B cell (primary cell): ENCODE data around the gene PAXIP1. TPM values are rescaled to one million over a fixed set of nuclear protein-coding genes. Genes with fewer than 3 reads are reported as not detected.

ENCODE experiments used
- ATAC-seq: fragments of 200-7000 bp; cut with Tn5 transposase; one replicate; pipeline ENCODE4 v1.10.0; 2021; ENCODE audit warnings: low read depth, mild to moderate bottlenecking, moderate number of reproducible peaks, moderate library complexity
- CTCF ChIA-PET: fragments of 350-600 bp; sonication (Branson Sonifier 250); formaldehyde crosslinking; loops from one replicate; lab custom pipeline; 2021; ENCODE audit warnings: antibody characterized with exemption, inconsistent platforms; lab: Charles Lee
- POLR2A ChIA-PET: fragments of 350-600 bp; sonication (Branson Sonifier 250); formaldehyde crosslinking; loops from one replicate; lab custom pipeline; 2021; ENCODE audit warnings: antibody characterized with exemption; lab: Charles Lee
- DNase-seq: peaks from one replicate; pipeline ENCODE4 v3.0.0; 2013
- H2AFZ ChIP-seq: 2 replicates; pipeline ENCODE4 v1.6.1; 2012; ENCODE audit warnings: mild to moderate bottlenecking, low read depth, low read length; ENCODE audit not compliant: insufficient read depth, poor library complexity, severe bottlenecking
- H3K27ac ChIP-seq, 2 donors: 1 replicate in 1 of 2; 2 replicates in 1 of 2; pipeline ENCODE4 v1.5.1; 2012 to 2013; ENCODE audit warnings: low read length in 2 of 2, mild to moderate bottlenecking in 2 of 2, moderate library complexity in 1 of 2
- H3K27me3 ChIP-seq, 4 experiments: fragments of 200-600 bp in 1 of 4; sonication (generic) in 1 of 4; replicated peaks in 1 of 4; 1 replicate in 2 of 4; 2 replicates in 2 of 4; pipeline versions ENCODE4 v1.6.1 to v1.7.0; 2013 to 2016; ENCODE audit warnings: low read length in 3 of 4, mild to moderate bottlenecking in 2 of 4, mixed read lengths in 1 of 4, moderate library complexity in 1 of 4; ENCODE audit not compliant: insufficient read depth in 4 of 4, control insufficient read depth in 3 of 4; ENCODE audit errors: control extremely low read depth in 1 of 4
- H3K36me3 ChIP-seq, 2 experiments: replicated peaks in 1 of 2; 1 replicate in 1 of 2; 2 replicates in 1 of 2; pipeline versions ENCODE4 v1.6.1 to v1.7.1; 2013; ENCODE audit warnings: low read length in 1 of 2; ENCODE audit not compliant: insufficient read depth in 2 of 2, control insufficient read depth in 1 of 2; ENCODE audit errors: control extremely low read depth in 1 of 2, extremely low read depth in 1 of 2
- H3K4me1 ChIP-seq, 2 donors: fragments of 200-600 bp in 1 of 2; sonication (generic) in 1 of 2; 1 replicate in 1 of 2; 2 replicates in 1 of 2; pipeline versions ENCODE4 v1.5.1 to v1.6.1; 2013 to 2017; ENCODE audit warnings: low read length in 2 of 2; ENCODE audit not compliant: control insufficient read depth in 2 of 2, insufficient read depth in 2 of 2
- H3K4me2 ChIP-seq: replicated peaks from 2 replicates; pipeline ENCODE3; 2012; ENCODE audit warnings: mild to moderate bottlenecking, low read depth, low read length; ENCODE audit not compliant: poor library complexity, severe bottlenecking
- H3K4me3 ChIP-seq, 5 experiments: fragments of 200-600 bp in 1 of 5; sonication (generic) in 1 of 5; 1 replicate in 3 of 5; 2 replicates in 2 of 5; pipeline versions ENCODE4 v1.5.1 to v1.7.0; 2011 to 2016; ENCODE audit warnings: low read length in 4 of 5, mild to moderate bottlenecking in 4 of 5, low read depth in 2 of 5, control low read depth in 1 of 5, moderate library complexity in 1 of 5; ENCODE audit not compliant: insufficient read depth in 1 of 5; ENCODE audit errors: control extremely low read depth in 1 of 5, extremely low read depth in 1 of 5
- H3K79me2 ChIP-seq: fragments of 200-600 bp; sonication (generic); one replicate; pipeline ENCODE4 v1.6.0; 2016; ENCODE audit warnings: low read length; ENCODE audit not compliant: control insufficient read depth, insufficient read depth
- H3K9ac ChIP-seq: fragments of 200-600 bp; sonication (generic); 2 replicates; pipeline ENCODE4 v1.6.1; 2017; ENCODE audit warnings: mild to moderate bottlenecking, low read length, moderate library complexity
- H3K9me3 ChIP-seq, 3 donors: one replicate each; pipeline versions ENCODE4 v1.6.1 to v1.7.1; 2013; ENCODE audit warnings: low read length in 2 of 3; ENCODE audit not compliant: control insufficient read depth in 2 of 3, insufficient read depth in 1 of 3; ENCODE audit errors: control extremely low read depth in 1 of 3
- H4K20me1 ChIP-seq: 2 replicates; pipeline ENCODE4 v1.6.0; 2012; ENCODE audit warnings: mild to moderate bottlenecking, low read length; ENCODE audit not compliant: insufficient read depth, control insufficient read depth, poor library complexity, severe bottlenecking
- H3K27ac Mint-ChIP-seq: one replicate; pipeline ENCODE4 v1.8.0; 2021; ENCODE audit warnings: mixed read lengths
- H3K27me3 Mint-ChIP-seq: one replicate; pipeline ENCODE4 v1.8.0; 2021; ENCODE audit warnings: mixed read lengths
- H3K4me1 Mint-ChIP-seq: one replicate; pipeline ENCODE4 v1.8.0; 2021; ENCODE audit warnings: mixed read lengths
- H3K4me3 Mint-ChIP-seq: one replicate; pipeline ENCODE4 v1.8.0; 2021; ENCODE audit warnings: mixed read lengths
- H3K9me3 Mint-ChIP-seq: one replicate; pipeline ENCODE4 v1.8.0; 2022; ENCODE audit warnings: mixed read lengths; ENCODE audit not compliant: insufficient read depth
- EZH2 ChIP-seq: IDR thresholded peaks from 2 replicates; pipeline ENCODE4 v1.6.1; 2012; ENCODE audit warnings: borderline replicate concordance, low read depth, mild to moderate bottlenecking, moderate library complexity, low read length; ENCODE audit not compliant: insufficient read depth, poor library complexity, severe bottlenecking
- WGBS: methylation state at CpG from one replicate; pipeline ENCODE4 v1.1.5; 2013; ENCODE audit warnings: missing lambda C conversion rate; ENCODE audit not compliant: insufficient coverage; 5-methylcytosine and 5-hydroxymethylcytosine counted together
- intact Hi-C: fragments of 100-400 bp; cut with micrococcal nuclease; formaldehyde crosslinking; loops from one replicate; pipeline ENCODE4 v1.10.0; 2022
- polyA plus RNA-seq: library from polyadenylated mRNA; depleted of rRNA; stranded (reverse); fragments of >200 nt; gene quantifications from 2 replicates; pipeline ENCODE4 v1.2.3, GENCODE V29; 2012
- total RNA-seq, 2 donors: library from RNA; stranded (reverse); fragments of 120-200 nt in 1 of 2; gene quantifications; 1 replicate in 1 of 2; 2 replicates in 1 of 2; pipeline versions ENCODE4 v1.2.3 to v1.2.4, GENCODE V29; 2013 to 2022
- TF ChIP-seq, protein P1 (sequence below): fragments of 200-600 bp; IDR thresholded peaks from one replicate; pipeline ENCODE4 v1.8.0; 2022; ENCODE audit warnings: antibody characterized with exemption, mild to moderate bottlenecking

PAXIP1 gene
- total and polyA plus RNA-seq, 2 donors (not counting 1 experiment from before 2014, with no cell fraction given): 9.2 to 18.5 TPM

DNA sequence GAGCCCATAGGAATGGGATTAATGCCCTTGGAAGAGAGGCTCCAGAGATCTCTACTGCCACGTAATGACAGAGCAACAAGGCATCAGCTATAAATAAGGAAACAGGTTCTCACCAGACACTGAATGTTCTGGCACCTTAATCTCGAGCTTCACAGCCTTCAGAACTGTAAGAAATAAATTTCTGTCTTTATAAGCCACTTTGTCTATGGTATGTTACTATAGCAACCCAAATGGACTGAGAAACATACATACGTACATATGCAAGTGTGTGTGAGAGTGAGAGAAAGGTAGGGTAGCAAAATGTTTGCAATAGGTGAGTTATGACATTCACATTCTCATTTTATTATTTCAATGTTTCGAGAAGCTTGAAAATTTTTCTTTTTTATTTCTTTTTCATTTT, 45.1 kb upstream of the PAXIP1 start:
- Mint-ChIP-seq H3K4me3 (no peak overlapping the region), H3K27me3 (peaks cover 20% of the 10 kb centered on the region), H3K27ac (no peak overlapping the region), H3K9me3 (no peaks in the 10 kb centered on the region), H3K4me1 (no peaks in the 10 kb centered on the region)
- ChIA-PET CTCF (no interaction called here), POLR2A (no interaction called here)
- intact Hi-C loops: no loop called here
- no peak for DNase-seq
- Histone ChIP-seq H3K27ac (no peak overlapping the region), H3K36me3 (no peaks in the 10 kb centered on the region), H3K4me1 (no peaks in the 10 kb centered on the region), H4K20me1 (no peaks in the 10 kb centered on the region), H3K9ac (no peak overlapping the region), H3K4me2 (no peak overlapping the region), H3K27me3 (peaks cover 0 to 5% (median 2%) of the 10 kb centered on the region in 4 experiments), H3K79me2 (no peaks in the 10 kb centered on the region), H3K9me3 (no peaks in the 10 kb centered on the region), H3K4me3 (no peak overlapping the region), H2AFZ (no peak overlapping the region)
- no peak for ATAC-seq
- WGBS: no CpG with 5 or more reads among the region's 4 CpGs
- no peak for TF ChIP-seq EZH2
- TF ChIP-seq, protein P1, sequence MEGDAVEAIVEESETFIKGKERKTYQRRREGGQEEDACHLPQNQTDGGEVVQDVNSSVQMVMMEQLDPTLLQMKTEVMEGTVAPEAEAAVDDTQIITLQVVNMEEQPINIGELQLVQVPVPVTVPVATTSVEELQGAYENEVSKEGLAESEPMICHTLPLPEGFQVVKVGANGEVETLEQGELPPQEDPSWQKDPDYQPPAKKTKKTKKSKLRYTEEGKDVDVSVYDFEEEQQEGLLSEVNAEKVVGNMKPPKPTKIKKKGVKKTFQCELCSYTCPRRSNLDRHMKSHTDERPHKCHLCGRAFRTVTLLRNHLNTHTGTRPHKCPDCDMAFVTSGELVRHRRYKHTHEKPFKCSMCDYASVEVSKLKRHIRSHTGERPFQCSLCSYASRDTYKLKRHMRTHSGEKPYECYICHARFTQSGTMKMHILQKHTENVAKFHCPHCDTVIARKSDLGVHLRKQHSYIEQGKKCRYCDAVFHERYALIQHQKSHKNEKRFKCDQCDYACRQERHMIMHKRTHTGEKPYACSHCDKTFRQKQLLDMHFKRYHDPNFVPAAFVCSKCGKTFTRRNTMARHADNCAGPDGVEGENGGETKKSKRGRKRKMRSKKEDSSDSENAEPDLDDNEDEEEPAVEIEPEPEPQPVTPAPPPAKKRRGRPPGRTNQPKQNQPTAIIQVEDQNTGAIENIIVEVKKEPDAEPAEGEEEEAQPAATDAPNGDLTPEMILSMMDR: no peak

DNA sequence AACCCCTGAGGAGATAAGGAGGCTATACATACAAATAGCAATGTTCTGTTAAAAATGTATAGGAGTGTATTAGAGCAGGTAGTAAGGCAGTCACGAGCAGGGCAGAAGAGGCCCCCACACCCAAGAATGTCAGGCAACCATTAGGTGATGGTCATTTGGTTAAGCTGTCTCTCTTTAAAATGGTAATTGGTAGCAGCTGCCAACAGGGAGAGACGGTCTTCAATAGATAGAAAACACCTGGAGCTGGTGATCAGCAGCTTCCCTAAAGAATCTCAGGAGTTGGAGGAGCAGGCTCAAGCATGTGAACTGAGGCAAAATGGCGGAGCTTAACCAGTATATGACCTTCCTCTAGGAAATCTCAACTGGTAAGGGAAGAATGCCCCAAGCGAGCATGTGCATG, 40.8 kb upstream of the PAXIP1 start:
- ATAC-seq (no peak), DNase-seq (no peak)
- no peak overlapping the region for H3K4me2 ChIP-seq
- H3K79me2 ChIP-seq: no peaks in the 10 kb centered on the region
- no peaks in the 10 kb centered on the region for H3K4me1 ChIP-seq
- WGBS: 73% methylated on average over 3 of the region's 4 CpGs
- H3K4me3 Mint-ChIP-seq: no peak overlapping the region
- no peak overlapping the region for H3K27ac ChIP-seq
- no peaks in the 10 kb centered on the region for H3K36me3 ChIP-seq
- intact Hi-C loops: no loop called here
- H3K9me3 Mint-ChIP-seq: peaks cover 3% of the 10 kb centered on the region
- no peaks in the 10 kb centered on the region for H3K9me3 ChIP-seq
- H3K27me3 ChIP-seq: peaks cover 0 to 5% (median 2%) of the 10 kb centered on the region in 4 experiments
- no peak overlapping the region for H3K9ac ChIP-seq
- POLR2A ChIA-PET: no interaction called here
- TF ChIP-seq, protein P1: no peak
- TF ChIP-seq EZH2: no peak
- CTCF ChIA-PET: no interaction called here
- H3K27ac Mint-ChIP-seq: no peak overlapping the region
- no peak overlapping the region for H3K4me3 ChIP-seq
- no peaks in the 10 kb centered on the region for H4K20me1 ChIP-seq
- no peaks in the 10 kb centered on the region for H3K4me1 Mint-ChIP-seq
- no peak overlapping the region for H2AFZ ChIP-seq
- peaks cover 29% of the 10 kb centered on the region for H3K27me3 Mint-ChIP-seq
